ENCODE measurements around the gene DGKD.

Gene DGKD

GRCh38 chr2:233438573-233439147 lies 84.4 kb downstream of the DGKD start:
- no peak for DNase-seq (ENCODE audit: low read depth, low spot score)
- H3K27ac ChIP-seq = no peak overlapping the region

- no peak overlapping the region for H3K27ac ChIP-seq
- no peak for DNase-seq (ENCODE audit: low read depth, low spot score)
Observed at GRCh38 chr2:233439191-233439590, 84.9 kb downstream of the DGKD start.

- H3K27ac ChIP-seq = no peak overlapping the region
- no peak for DNase-seq (ENCODE audit: low read depth, low spot score)
Observed at GRCh38 chr2:233440314-233440713, 86.0 kb downstream of the DGKD start.

GRCh38 chr2:233440714-233441113 lies 86.4 kb downstream of the DGKD start:
- no peak overlapping the region for H3K27ac ChIP-seq
- DNase-seq (ENCODE audit: low read depth, low spot score) = no peak

- DNase-seq (ENCODE audit: low read depth, low spot score) = no peak
- H3K27ac ChIP-seq = no peak overlapping the region
Observed at GRCh38 chr2:233441161-233442027, 87.1 kb downstream of the DGKD start.

- no peak for DNase-seq (ENCODE audit: low read depth, low spot score)
- H3K27ac ChIP-seq = no peak overlapping the region
Observed at GRCh38 chr2:233442028-233442310, 87.7 kb downstream of the DGKD start.

GRCh38 chr2:233443511-233444183 lies 89.4 kb downstream of the DGKD start:
- DNase-seq (ENCODE audit: low read depth, low spot score) = peak; percentile 12
- no peak overlapping the region for H3K27ac ChIP-seq

- H3K27ac ChIP-seq = no peak overlapping the region
- DNase-seq (ENCODE audit: low read depth, low spot score) = no peak
Observed at GRCh38 chr2:233444501-233444900, 90.2 kb downstream of the DGKD start.

- DNase-seq (ENCODE audit: low read depth, low spot score) = no peak
- H3K27ac ChIP-seq = no peak overlapping the region
Observed at GRCh38 chr2:233445152-233445830, 91.0 kb downstream of the DGKD start.

GRCh38 chr2:233446121-233446520 lies 91.8 kb downstream of the DGKD start:
- no peak overlapping the region for H3K27ac ChIP-seq
- no peak for DNase-seq (ENCODE audit: low read depth, low spot score)

GRCh38 chr2:233446606-233447305 lies 92.5 kb downstream of the DGKD start:
- no peak for DNase-seq (ENCODE audit: low read depth, low spot score)
- no peak overlapping the region for H3K27ac ChIP-seq

GRCh38 chr2:233447506-233448219 lies 93.4 kb downstream of the DGKD start:
- H3K27ac ChIP-seq = no peak overlapping the region
- DNase-seq (ENCODE audit: low read depth, low spot score) = no peak

- H3K27ac ChIP-seq = no peak overlapping the region
- no peak for DNase-seq (ENCODE audit: low read depth, low spot score)
Observed at GRCh38 chr2:233448220-233448559, 93.9 kb downstream of the DGKD start.

- H3K27ac ChIP-seq = no peak overlapping the region
- no peak for DNase-seq (ENCODE audit: low read depth, low spot score)
Observed at GRCh38 chr2:233448575-233448974, 94.3 kb downstream of the DGKD start.

GRCh38 chr2:233449081-233449901 lies 95.0 kb downstream of the DGKD start:
- DNase-seq (ENCODE audit: low read depth, low spot score) = no peak
- H3K27ac ChIP-seq = no peak overlapping the region

GRCh38 chr2:233449921-233450863 lies 95.9 kb downstream of the DGKD start:
- no peak for DNase-seq (ENCODE audit: low read depth, low spot score)

GRCh38 chr2:233450864-233451575 lies 96.7 kb downstream of the DGKD start:
- DNase-seq (ENCODE audit: low read depth, low spot score) = no peak

More at GRCh38 chr2:233449921-233450863, 95.9 kb downstream of the DGKD start:
- H3K27ac ChIP-seq = no peak overlapping the region

More at GRCh38 chr2:233450864-233451575, 96.7 kb downstream of the DGKD start:
- H3K27ac ChIP-seq = no peak overlapping the region
